SK-N-MC (cell line): ENCODE measurements around the gene SAMD11.

Experiments used
- EZH2 ChIP-seq: fragments of 200-600 bp; sonication (generic); IDR thresholded peaks from one replicate; pipeline ENCODE4 v1.6.1; 2017; ENCODE audit warnings: antibody characterized with exemption
- POLR2AphosphoS5 ChIP-seq: IDR thresholded peaks from 2 replicates; pipeline ENCODE4 v1.6.1; 2012; ENCODE audit warnings: mild to moderate bottlenecking, low read depth, low read length, borderline replicate concordance

DNA sequence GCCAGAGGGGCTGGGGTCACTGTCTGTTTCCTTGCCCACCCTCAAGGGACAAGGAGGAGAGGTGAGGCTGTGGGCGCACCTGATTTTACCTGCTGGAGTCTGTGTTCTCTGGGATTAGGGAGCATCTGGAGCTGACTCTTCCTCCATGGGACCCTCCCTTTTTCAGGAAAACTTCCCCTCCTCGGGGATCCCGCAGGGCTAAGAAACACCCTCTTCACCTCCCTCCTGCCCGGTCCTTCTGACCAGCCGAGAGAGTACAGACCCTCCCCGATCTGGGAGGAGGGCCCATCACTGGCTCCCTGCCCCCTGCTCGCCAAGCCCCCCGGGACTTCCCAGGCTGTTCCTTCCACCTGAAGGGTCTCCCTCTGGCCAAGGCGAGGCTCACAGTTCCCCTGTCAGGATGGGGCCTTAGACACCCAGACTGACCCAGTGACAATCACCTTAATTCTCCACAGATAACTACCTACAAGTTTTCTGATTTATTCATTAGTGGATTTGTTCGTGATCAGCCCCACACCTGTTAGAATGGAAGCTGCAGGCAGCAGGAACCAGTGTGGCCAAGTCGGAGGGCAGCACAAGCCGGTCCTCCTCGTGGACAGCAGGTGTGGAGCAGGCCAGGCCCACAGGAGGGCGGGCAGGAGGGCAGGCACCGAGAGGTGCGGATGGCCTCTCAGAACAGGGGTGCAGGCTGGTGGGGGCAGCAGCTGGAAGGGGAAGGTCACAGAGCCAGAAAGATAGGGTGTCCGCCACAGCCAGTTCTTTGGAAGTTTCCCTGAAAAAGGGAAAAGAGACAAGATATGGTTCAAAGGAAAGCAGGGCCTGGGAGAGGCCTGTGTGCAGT, 15.9 kb upstream of the SAMD11 start:
- no peak for TF ChIP-seq EZH2
- TF ChIP-seq POLR2AphosphoS5: peak; percentile 32; the same call in 1 of the 2 replicates
